Hindlimb muscle (tissue), 1 donor: ENCODE results near the gene TSPEAR. TPM values are rescaled to one million over a fixed set of nuclear protein-coding genes. Genes with fewer than 3 reads are reported as not detected.
"Not testable (repeated sequence)": the region's sequence is repeated elsewhere in the genome, so short reads cannot be mapped to it uniquely, and the experiment has no call there.

Source experiments
- DNase-seq: peaks from one replicate; pipeline ENCODE4 v3.0.0-alpha.2; 2013
- polyA plus RNA-seq: library from polyadenylated mRNA; unstranded; fragments of 120-200 nt; gene quantifications from one replicate; pipeline ENCODE4 v1.2.1, GENCODE V29; 2013; ENCODE audit not compliant: insufficient read length

TSPEAR gene
- polyA plus RNA-seq, 1 donor, result 0.14 TPM

- no peak for DNase-seq
These were observed 85.1 kb downstream of the TSPEAR start for GRCh38 chr21:44626262-44626661.

DNA sequence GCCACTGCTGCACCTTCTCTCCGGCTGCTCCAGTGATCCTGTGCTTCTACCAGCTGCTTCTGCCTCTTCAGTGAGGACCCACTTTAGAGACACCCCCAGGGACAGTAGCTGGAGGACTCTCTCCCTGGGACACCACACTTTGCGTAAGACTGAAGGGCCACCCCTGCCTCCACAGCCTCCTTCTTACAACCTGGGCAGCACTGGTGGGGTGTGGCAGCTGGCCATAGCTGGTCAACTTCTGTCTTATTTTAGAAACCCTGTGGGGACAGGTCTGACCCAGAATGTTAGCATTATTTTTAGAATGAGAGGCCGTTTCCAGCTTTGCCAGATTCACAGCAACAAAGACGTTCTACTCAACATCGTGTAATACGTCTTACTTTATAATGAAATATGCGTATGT, 85.6 kb downstream of the TSPEAR start:
- DNase-seq, result no peak

GRCh38 chr21:44623575-44623974, 87.8 kb downstream of the TSPEAR start:
- DNase-seq, result no peak

DNA sequence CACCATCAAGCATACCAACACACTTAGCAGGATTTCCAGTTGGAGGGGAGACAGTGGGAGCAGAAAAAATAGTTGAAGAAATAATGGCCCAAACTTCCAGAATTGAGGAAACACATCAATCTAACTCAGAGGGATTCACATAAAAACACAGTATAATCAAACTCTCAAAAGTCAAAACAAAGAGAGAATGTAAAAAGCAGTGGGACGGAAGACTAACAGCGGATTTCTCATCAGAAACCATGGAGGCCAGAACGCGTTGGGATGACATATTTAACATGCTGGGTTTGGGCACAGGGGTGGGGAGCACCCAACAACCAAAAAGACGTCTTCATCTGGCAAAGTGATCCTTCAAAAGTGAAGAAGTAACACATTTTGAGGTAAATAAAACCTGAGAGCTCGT, 91.5 kb downstream of the TSPEAR start:
- DNase-seq, result no peak

DNA sequence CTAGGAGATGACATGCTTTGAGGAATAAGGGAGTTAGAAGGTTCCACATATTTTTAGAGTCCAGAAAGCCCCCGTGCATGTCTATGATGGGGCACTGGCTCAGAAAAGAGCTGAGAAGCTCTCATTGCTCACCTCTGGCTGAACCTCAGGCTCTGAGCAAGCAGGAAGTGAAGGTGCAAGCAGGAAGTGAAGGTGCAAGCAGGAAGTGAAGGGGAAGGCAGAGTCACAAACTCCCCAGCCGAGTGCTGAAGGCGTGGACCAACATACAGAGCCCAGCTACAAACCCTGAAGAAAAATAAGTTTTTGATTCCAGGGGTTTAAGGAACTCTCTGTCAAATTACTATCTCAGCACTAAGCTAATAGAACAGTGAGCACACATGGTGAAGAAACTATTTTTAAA, 92.5 kb downstream of the TSPEAR start:
- DNase-seq, result no peak

DNA sequence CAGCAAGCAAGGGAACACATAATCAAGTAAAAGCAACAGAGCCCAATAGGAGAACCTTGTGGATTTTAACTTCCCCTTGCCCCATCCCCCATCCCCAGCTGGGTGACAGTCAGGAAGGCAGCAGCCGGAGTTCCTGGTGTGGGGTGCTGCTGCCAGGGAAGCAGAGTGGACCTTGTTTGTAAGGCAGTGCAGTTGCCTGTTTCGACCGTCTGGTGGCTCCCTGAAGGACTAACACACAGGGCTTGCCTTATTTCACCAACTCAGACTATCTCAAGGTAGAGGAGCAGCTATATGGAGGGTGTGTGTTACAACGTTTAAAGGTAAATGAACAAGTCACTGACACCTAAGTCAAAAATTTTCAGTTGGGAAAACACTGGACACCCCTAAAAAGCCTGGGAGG, 92.9 kb downstream of the TSPEAR start:
- no peak for DNase-seq

DNA sequence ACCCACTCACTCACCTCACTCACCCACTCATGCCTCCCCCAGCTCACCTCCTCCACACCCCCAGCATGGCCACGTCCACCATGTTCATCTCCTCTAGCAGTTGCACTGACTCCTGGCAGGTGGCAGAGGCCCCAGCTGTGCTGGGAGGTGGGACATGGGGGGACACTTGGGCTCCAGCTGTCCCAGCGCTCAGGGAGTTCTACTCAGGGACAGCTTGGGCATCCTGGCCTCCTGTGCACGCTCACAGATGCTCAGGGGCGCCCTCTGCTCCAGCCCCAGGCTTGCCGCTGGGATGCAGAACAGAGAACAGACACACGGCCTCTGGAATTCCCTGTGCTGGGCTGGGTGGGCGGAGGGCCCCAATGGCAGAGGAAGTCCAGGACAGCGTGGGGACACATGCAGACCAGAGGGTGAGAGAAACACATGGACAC, 94.3 kb downstream of the TSPEAR start:
- DNase-seq, result no peak

- DNase-seq, result no peak
These were observed 94.8 kb downstream of the TSPEAR start for GRCh38 chr21:44616591-44616926.

- DNase-seq, result no peak
These were observed 95.3 kb downstream of the TSPEAR start for GRCh38 chr21:44615911-44616590.

DNA sequence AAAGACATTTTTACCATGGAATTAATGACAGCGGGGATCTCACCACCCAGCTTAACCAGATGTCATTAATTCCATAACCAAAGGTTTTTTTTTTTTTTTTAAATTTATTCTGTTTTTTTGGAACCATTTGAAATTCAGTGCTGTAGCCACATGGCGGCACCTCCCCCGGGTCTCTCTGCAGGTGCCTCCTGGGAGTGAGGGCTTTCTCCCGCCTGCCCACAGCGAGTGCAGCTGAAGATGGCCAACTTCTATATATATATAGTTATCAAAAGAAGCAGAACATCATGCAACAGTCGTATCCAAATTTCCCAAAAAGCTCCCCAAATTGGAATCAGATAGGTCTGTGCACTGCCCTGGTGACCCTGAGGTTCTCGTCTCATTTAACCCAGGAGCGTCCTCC, 95.9 kb downstream of the TSPEAR start:
- DNase-seq, result no peak

GRCh38 chr21:44614961-44615391, 96.4 kb downstream of the TSPEAR start:
- no peak for DNase-seq

GRCh38 chr21:44614161-44614631, 97.2 kb downstream of the TSPEAR start:
- no peak for DNase-seq

GRCh38 chr21:44613386-44614155, 97.8 kb downstream of the TSPEAR start:
- DNase-seq, result no peak

- no peak for DNase-seq
These were observed 98.6 kb downstream of the TSPEAR start for GRCh38 chr21:44612669-44613229.

DNA sequence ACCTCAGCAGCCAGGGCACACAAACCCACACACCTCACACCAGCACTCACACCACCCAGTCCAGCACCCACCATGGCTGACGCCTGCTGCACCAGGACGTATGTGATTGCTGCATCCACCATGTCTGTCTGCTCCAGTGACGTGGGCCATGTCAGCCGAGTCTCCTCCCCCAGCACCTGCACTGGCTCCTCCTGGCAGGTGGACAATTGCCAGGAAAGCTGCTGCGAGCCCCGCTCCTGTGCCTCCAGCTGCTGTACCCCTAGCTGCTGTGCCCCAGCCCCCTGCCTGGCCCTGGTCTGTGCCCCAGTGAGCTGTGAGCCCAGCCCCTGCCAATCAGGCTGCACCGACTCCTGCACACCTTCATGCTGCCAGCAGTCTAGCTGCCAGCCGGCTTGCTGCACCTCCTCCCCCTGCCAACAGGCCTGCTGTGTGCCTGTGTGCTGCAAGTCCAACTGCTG, 99.3 kb downstream of the TSPEAR start, which contains the start of gene KRTAP10-8:
Gene KRTAP10-8 (plus strand): TSS at position 51 of the 458 bp plus-strand sequence. CDS start 22 bp downstream, at position 73.
- no peak for DNase-seq

DNA sequence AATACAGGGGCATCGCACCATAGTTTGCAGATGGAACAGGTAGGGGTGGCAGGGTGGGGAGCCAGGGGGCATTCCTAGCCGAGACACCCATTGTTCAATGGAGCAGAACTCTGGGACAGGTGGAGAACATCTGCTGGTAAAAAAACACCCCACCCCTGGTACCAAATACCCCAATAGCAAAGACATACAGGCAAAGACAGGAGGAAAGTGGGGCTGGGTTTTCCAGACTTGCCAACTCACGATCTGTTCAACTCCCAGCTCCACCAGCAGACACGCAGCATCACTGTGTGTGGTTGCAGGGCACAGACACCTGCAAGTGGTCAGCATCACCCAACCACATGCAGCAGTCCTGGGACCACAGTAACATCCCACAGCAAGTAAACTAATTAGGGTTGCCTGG, 99.8 kb downstream of the TSPEAR start:
- no peak for DNase-seq

DNA sequence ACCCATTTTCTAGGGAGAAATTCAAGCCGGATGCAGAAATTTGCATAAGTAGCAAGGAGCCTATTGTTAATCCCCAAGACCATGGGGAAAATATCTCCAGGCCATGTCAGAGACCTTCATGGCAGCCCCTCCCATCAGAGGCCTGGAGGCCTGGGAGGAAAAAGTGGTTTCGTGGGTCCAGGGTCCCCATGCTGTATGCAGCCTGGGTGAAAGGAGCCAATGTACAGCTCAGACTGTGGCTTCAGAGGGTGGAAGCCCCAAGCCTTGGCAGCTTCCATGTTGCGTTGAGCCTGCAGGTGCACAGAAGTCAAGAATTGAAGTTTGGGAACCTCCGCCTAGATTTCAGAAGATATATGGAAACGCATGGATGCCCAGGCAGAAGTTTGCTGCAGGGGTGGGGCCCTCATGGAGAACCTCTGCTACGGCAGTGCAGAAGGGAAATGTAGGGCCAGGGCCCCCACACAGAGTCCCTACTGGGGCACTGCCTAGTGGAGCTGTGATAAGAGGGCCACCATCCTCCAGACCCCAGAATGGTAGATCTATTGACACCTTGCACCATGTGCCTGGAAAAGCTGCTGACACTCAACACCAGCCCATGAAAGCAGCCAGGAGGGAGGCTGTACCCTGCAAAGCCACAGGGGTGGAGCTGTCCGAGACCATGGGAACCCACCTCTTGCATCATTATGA, 101.1 kb downstream of the TSPEAR start:
- not testable (repeated sequence) for DNase-seq

DNA sequence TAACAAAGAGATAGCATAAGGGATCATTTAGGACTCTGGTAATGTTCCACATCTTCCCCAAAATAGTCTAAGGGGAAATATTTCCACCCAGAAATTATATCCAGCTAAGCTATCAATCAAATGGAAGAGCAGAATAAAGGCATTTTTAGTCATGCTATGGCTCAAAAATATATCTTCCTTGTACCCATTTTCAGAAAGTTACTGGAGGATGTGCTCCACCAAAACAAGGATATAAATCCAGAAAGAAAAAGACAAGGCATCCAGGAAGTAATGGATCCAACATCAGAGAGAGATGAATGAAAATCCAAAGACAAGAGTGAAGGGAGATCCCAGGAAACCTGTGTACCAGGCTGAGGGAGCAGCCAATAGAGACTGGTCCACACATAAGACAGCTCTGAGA, 102.2 kb downstream of the TSPEAR start:
- DNase-seq, result no peak

DNA sequence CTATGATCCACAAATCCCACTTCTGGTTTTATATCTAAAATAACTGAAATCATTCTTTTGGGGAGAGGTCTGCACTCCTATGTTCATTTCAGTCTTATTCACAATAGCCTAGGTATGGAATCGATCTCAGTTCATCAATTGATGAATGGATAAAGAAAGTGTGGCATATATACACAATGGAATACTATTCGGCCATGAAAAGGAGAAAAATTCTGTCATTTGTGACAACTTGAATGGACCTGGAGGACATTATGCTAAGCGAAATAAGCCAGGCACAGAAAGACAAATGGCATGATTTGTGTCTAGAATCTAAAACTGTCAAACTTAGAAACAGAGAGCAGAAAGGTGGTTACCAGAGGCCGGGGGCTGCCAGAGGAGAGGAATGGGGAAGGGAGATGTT, 104.9 kb downstream of the TSPEAR start:
- no peak for DNase-seq

DNA sequence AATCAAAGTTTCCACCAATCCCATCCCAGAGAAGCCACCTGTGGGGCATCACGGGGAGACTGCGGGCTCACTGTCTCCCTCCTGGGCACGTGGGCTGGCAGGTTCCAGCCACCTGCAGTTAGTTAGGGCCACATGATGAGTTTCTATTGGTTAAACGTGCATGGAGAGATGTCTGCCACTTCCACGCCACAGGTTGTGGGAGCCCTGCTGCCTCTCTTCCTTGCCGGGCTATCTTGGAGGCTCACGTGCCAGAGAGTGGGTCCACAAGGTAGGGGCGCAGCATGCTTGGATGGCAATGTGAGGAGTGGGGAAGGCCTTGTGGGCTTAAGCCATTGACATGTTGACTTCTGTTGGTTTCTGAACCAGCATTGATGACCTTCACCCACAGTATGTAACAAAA, 107.5 kb downstream of the TSPEAR start:
- no peak for DNase-seq

GRCh38 chr21:44603109-44603875, 108.1 kb downstream of the TSPEAR start:
- no peak for DNase-seq

DNA sequence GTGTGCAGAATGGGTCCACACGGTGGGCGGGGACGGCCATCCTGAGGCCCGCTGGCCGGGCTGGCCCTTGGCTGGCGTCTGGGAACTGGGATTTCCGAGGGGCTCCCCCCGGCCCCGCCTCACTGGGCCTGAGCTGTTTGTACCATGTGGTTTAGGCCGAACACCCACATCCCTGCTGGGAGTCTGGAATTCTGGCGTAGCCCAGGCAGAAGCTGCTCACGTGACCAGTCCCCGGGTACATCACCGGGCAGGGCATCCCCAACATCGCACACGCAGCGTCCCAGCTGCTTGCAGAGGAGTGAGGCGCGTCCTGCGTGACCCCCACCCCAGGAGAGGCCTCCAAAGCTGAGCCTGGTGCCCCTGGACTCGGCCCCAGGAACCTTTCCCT, 108.9 kb downstream of the TSPEAR start:
- DNase-seq, result no peak
